PC-3 (cell line): ENCODE results near the gene UCHL5. TPM values are rescaled to one million over a fixed set of nuclear protein-coding genes. Genes with fewer than 3 reads are reported as not detected.

Source experiments
- ATAC-seq: fragments of 200-7000 bp; cut with Tn5 transposase; 2 replicates; pipeline ENCODE4 v1.9.1; 2020; ENCODE audit warnings: mild to moderate bottlenecking, moderate library complexity
- BruUV-seq: library from RNA; stranded (reverse); fragments of 400-500 nt; replicated peaks from 2 replicates; lab custom pipeline; 2021; lab: Mats Ljungman, UMichigan
- CTCF ChIA-PET: fragments of 300-600 bp; sonication (Branson Sonifier 250); formaldehyde crosslinking; loops from one replicate; lab custom pipeline; 2022; ENCODE audit warnings: antibody characterized with exemption; lab: Charles Lee
- POLR2A ChIA-PET: fragments of 300-600 bp; sonication (Branson Sonifier 250); formaldehyde crosslinking; loops from one replicate; lab custom pipeline; 2022; ENCODE audit warnings: antibody characterized with exemption; ENCODE audit not compliant: unreplicated experiment; lab: Charles Lee
- DNase-seq: peaks from one replicate; pipeline ENCODE4 v3.0.0-alpha.2; 2015
- H2AFZ ChIP-seq: fragments of 300-600 bp; sonication (generic); 2 replicates; pipeline ENCODE4 v1.6.0; 2016; ENCODE audit warnings: antibody characterized with exemption, low read length
- H3F3A ChIP-seq: fragments of 300-600 bp; sonication (generic); one replicate; pipeline ENCODE4 v1.6.0; 2017; ENCODE audit warnings: antibody characterized with exemption, low read length, control low read depth, mild to moderate bottlenecking; ENCODE audit not compliant: unreplicated experiment
- H3K27ac ChIP-seq: fragments of 300-600 bp; sonication (generic); 2 replicates; pipeline ENCODE4 v1.5.1; 2016; ENCODE audit warnings: mild to moderate bottlenecking, low read length
- H3K27me3 ChIP-seq: fragments of 300-600 bp; sonication (generic); 2 replicates; pipeline ENCODE4 v1.6.1; 2016; ENCODE audit warnings: low read length, mixed read lengths
- H3K36me3 ChIP-seq: fragments of 300-600 bp; sonication (generic); 2 replicates; pipeline ENCODE4 v1.6.1; 2016; ENCODE audit warnings: low read depth, mixed run types, low read length, mixed read lengths
- H3K4me1 ChIP-seq: fragments of 300-600 bp; sonication (generic); 2 replicates; pipeline ENCODE4 v1.5.1; 2016; ENCODE audit warnings: low read length; ENCODE audit not compliant: insufficient read depth
- H3K4me2 ChIP-seq: fragments of 300-600 bp; sonication (generic); 2 replicates; pipeline ENCODE4 v1.6.0; 2016; ENCODE audit warnings: low read length
- H3K4me3 ChIP-seq: fragments of 300-600 bp; sonication (generic); 2 replicates; pipeline ENCODE4 v1.5.1; 2016; ENCODE audit warnings: mild to moderate bottlenecking, low read length, mixed read lengths
- H3K79me2 ChIP-seq: fragments of 300-600 bp; sonication (generic); 2 replicates; pipeline ENCODE4 v1.6.1; 2017; ENCODE audit warnings: low read length, mixed read lengths
- H3K9ac ChIP-seq: fragments of 300-600 bp; sonication (generic); 2 replicates; pipeline ENCODE4 v1.6.0; 2016; ENCODE audit warnings: mild to moderate bottlenecking, low read length
- H3K9me2 ChIP-seq: fragments of 300-600 bp; sonication (generic); replicated peaks from 2 replicates; pipeline ENCODE4 v1.6.1; 2016; ENCODE audit warnings: mixed run types, low read length, mixed read lengths
- H3K9me3 ChIP-seq: fragments of 300-600 bp; sonication (generic); 2 replicates; pipeline ENCODE4 v1.6.1; 2016; ENCODE audit warnings: low read length, mixed read lengths
- H4K20me1 ChIP-seq: fragments of 300-600 bp; sonication (generic); 2 replicates; pipeline ENCODE4 v1.6.1; 2016; ENCODE audit warnings: low read length, mixed read lengths
- CTCF ChIP-seq: fragments of 300-600 bp; sonication (generic); conservative IDR thresholded peaks from 2 replicates; pipeline ENCODE4 v1.5.1; 2017; ENCODE audit warnings: antibody characterized with exemption, low read depth, mild to moderate bottlenecking, low read length
- EZH2 ChIP-seq: fragments of 300-600 bp; sonication (generic); IDR thresholded peaks from one replicate; pipeline ENCODE4 v1.6.1; 2017; ENCODE audit warnings: antibody characterized with exemption, mild to moderate bottlenecking, low read length; ENCODE audit not compliant: unreplicated experiment
- EZH2phosphoT487 ChIP-seq: fragments of 300-600 bp; sonication (generic); IDR thresholded peaks from 2 replicates; pipeline ENCODE4 v1.6.1; 2018; ENCODE audit warnings: mild to moderate bottlenecking, antibody characterized with exemption, low read length, borderline replicate concordance
- intact Hi-C: fragments of 100-400 bp; cut with micrococcal nuclease; formaldehyde crosslinking; loops from 2 replicates; pipeline ENCODE4 v1.9.0; 2023
- total RNA-seq: library from RNA; depleted of rRNA; stranded (reverse); fragments of >200 nt; gene quantifications from 2 replicates; pipeline ENCODE4 v1.2.3, GENCODE V29; 2014

The UCHL5 gene
- total RNA-seq, 1 experiment from 2014 or later = 31.3 TPM

GRCh38 chr1:192979542-192979941, 79.6 kb downstream of the UCHL5 start:
- no peak overlapping the region for H2AFZ ChIP-seq
- intact Hi-C loops = no loop called here
- no peak overlapping the region for H3K4me2 ChIP-seq
- no TSS peak for BruUV-seq
- no peak overlapping the region for H3K4me3 ChIP-seq
- H3K36me3 ChIP-seq = no peaks in the 10 kb centered on the region
- H3K4me1 ChIP-seq = peaks cover 10% of the 10 kb centered on the region; the same call in 1 of the 2 replicates
- H3K27ac ChIP-seq = no peak overlapping the region
- H3K9ac ChIP-seq = no peak overlapping the region
- ATAC-seq (no peak), DNase-seq (no peak)
- no peaks in the 10 kb centered on the region for H3K9me2 ChIP-seq
- no peaks in the 10 kb centered on the region for H3K27me3 ChIP-seq
- ChIA-PET POLR2A (no interaction called here), CTCF (no interaction called here)
- no peaks in the 10 kb centered on the region for H3K79me2 ChIP-seq
- no peaks in the 10 kb centered on the region for H3F3A ChIP-seq
- H4K20me1 ChIP-seq = no peaks in the 10 kb centered on the region
- TF ChIP-seq EZH2phosphoT487 = no peak
- TF ChIP-seq EZH2 = no peak
- no peak for TF ChIP-seq CTCF
- H3K9me3 ChIP-seq = no peaks in the 10 kb centered on the region

GRCh38 chr1:192978195-192978710, 80.9 kb downstream of the UCHL5 start:
- no peak for ATAC-seq

More at GRCh38 chr1:192978195-192978710, 80.9 kb downstream of the UCHL5 start:
- intact Hi-C loops = no loop called here
- Histone ChIP-seq H3K27ac (no peak overlapping the region), H4K20me1 (no peaks in the 10 kb centered on the region), H3K4me1 (peaks cover 5% of the 10 kb centered on the region; the same call in 1 of the 2 replicates), H2AFZ (no peak overlapping the region), H3K9me3 (no peaks in the 10 kb centered on the region), H3F3A (no peaks in the 10 kb centered on the region), H3K9ac (no peak overlapping the region), H3K36me3 (no peaks in the 10 kb centered on the region), H3K4me2 (no peak overlapping the region), H3K79me2 (no peaks in the 10 kb centered on the region), H3K4me3 (no peak overlapping the region), H3K27me3 (no peaks in the 10 kb centered on the region), H3K9me2 (no peaks in the 10 kb centered on the region)
- TF ChIP-seq EZH2phosphoT487 (no peak), CTCF (no peak), EZH2 (no peak)
- DNase-seq = no peak
- BruUV-seq = no TSS peak
- ChIA-PET POLR2A (no interaction called here), CTCF (no interaction called here)
